GM04504 (cell line): ENCODE data around the gene ERG.

Experiments
- DNase-seq: peaks from one replicate; pipeline ENCODE4 v3.0.0-alpha.2; 2012; ENCODE audit warnings: low read depth

Gene ERG

GRCh38 chr21:38330666-38331065 is 167.6 kb downstream of the ERG start:
- no peak for DNase-seq
